Measurements from ENCODE around the gene ROR2. TPM values are rescaled to one million over a fixed set of nuclear protein-coding genes. Genes with fewer than 3 reads are reported as not detected.

The ROR2 gene
- total and polyA plus RNA-seq, 2 donors (not counting 3 experiments of a cell fraction or from before 2014, with no cell fraction given) = not detected

DNA sequence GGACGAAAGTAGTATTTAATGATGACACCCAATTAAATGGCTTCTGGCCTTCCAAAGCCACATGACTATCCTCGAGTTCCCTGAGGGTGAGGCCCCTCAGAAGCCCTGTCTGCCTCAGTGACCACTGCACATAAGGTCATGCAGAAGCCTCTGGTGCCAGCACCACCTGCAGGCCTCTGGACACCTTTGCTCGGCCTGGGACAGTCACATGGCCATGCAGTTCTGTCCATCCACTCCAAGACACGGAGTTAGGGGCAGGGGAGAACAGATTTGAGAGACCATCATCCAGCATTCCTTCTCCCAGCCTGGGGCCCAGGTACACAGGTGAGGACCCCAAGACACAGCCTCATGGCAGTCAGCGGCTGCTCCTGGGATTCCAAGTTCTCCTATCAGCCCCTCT is 145.0 kb downstream of the ROR2 start:
- intact Hi-C loops (cut with micrococcal nuclease) = no loop called here

More for the DNA sequence above, 145.0 kb downstream of the ROR2 start:
- Histone ChIP-seq H3K9me1 (replicated peaks; ENCODE audit: control insufficient read depth, extremely low read depth, insufficient read depth, low read length) (no peaks in the 10 kb centered on the region), H3K27me3 (ENCODE audit: control insufficient read depth in 2 of 2, insufficient read depth in 2 of 2, low read length in 2 of 2) (no peaks in the 10 kb centered on the region), H3K9me3 (replicated peaks; ENCODE audit: control insufficient read depth, insufficient read depth, low read length) (no peaks in the 10 kb centered on the region), H3K4me1 (ENCODE audit: control insufficient read depth, extremely low read depth, insufficient read depth, low read length) (no peaks in the 10 kb centered on the region), H4K20me1 (replicated peaks; ENCODE audit: control insufficient read depth, extremely low read depth, insufficient read depth, low read length) (no peaks in the 10 kb centered on the region), H3K36me3 (ENCODE audit: control insufficient read depth in 2 of 2, extremely low read depth in 1 of 2, insufficient read depth in 2 of 2, low read length in 2 of 2) (no peaks in the 10 kb centered on the region), H3K27ac (ENCODE audit: insufficient read depth, low read depth, low read length) (no peak overlapping the region), H3K4me3 (replicated peaks in 1 of 3; ENCODE audit: insufficient read depth in 1 of 3, low read depth in 1 of 3, low read length in 3 of 3) (no peak overlapping the region), H3K79me2 (ENCODE audit: control insufficient read depth, insufficient read depth, low read length) (no peaks in the 10 kb centered on the region), H2AFZ (ENCODE audit: low read depth, low read length) (no peak overlapping the region), H3K9ac (replicated peaks; ENCODE audit: extremely low read depth, insufficient read depth, low read length) (no peak overlapping the region), H3K4me2 (ENCODE audit: insufficient read depth, low read length) (no peak overlapping the region)
- ChIA-PET CTCF (no interaction called here), POLR2A (no interaction called here)
- dilution Hi-C loops (cut with MboI; ENCODE audit: extremely low pct_ligation_motif_present, low sequenced_read_pairs) = no loop called here
- FAIRE-seq = no peak
- TF ChIP-seq MYC (IDR thresholded peaks at IDR 0.05; ENCODE audit: low read depth, low read length) = no peak
- no peak for TF ChIP-seq JUN (IDR thresholded peaks at IDR 0.05; ENCODE audit: borderline replicate concordance, insufficient read depth, insufficient read length, low read depth)
- TF ChIP-seq MAX (IDR thresholded peaks at IDR 0.05; ENCODE audit: insufficient read depth, insufficient read length) = no peak
- TF ChIP-seq, protein P1, sequence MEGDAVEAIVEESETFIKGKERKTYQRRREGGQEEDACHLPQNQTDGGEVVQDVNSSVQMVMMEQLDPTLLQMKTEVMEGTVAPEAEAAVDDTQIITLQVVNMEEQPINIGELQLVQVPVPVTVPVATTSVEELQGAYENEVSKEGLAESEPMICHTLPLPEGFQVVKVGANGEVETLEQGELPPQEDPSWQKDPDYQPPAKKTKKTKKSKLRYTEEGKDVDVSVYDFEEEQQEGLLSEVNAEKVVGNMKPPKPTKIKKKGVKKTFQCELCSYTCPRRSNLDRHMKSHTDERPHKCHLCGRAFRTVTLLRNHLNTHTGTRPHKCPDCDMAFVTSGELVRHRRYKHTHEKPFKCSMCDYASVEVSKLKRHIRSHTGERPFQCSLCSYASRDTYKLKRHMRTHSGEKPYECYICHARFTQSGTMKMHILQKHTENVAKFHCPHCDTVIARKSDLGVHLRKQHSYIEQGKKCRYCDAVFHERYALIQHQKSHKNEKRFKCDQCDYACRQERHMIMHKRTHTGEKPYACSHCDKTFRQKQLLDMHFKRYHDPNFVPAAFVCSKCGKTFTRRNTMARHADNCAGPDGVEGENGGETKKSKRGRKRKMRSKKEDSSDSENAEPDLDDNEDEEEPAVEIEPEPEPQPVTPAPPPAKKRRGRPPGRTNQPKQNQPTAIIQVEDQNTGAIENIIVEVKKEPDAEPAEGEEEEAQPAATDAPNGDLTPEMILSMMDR (IDR thresholded peaks at IDR 0.05; ENCODE audit: extremely low read depth in 1 of 2, insufficient read depth in 1 of 2, low read depth in 1 of 2, low read length in 2 of 2) = no peak
- TF ChIP-seq FOS (IDR thresholded peaks at IDR 0.05; ENCODE audit: borderline replicate concordance, insufficient read depth, low read length) = no peak
- no peak for TF ChIP-seq POLR2AphosphoS5 (IDR thresholded peaks at IDR 0.05; ENCODE audit: insufficient read depth, low read depth, low read length)
- no peak for TF ChIP-seq GATA2 (IDR thresholded peaks at IDR 0.05; ENCODE audit: insufficient read depth, insufficient read length, low read depth, low read length)
- TF ChIP-seq EZH2 (IDR thresholded peaks at IDR 0.05; ENCODE audit: borderline replicate concordance, low read depth, low read length, severe bottlenecking) = no peak
- TF ChIP-seq POLR2A (IDR thresholded peaks at IDR 0.05; ENCODE audit: low read depth, low read length) = no peak
- no TSS peak for BruUV-seq (replicated peaks)
- DNase-seq (ENCODE audit: low read depth, low spot score) = no peak

Data from endothelial cell of umbilical vein (primary cell).